Iris pigment epithelial cell (primary cell): Measurements from ENCODE around the gene POLE3.
A peak's percentile ranks its signal among the peaks of the same experiment; 100 is the strongest.
"Not testable (repeated sequence)": the region's sequence is repeated elsewhere in the genome, so short reads cannot be mapped to it uniquely, and the experiment has no call there.

Experiments used
- DNase-seq: peaks from one replicate; pipeline ENCODE4 v3.0.0-alpha.2; 2011; ENCODE audit warnings: low read depth

Gene POLE3, protein sequence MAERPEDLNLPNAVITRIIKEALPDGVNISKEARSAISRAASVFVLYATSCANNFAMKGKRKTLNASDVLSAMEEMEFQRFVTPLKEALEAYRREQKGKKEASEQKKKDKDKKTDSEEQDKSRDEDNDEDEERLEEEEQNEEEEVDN

DNA sequence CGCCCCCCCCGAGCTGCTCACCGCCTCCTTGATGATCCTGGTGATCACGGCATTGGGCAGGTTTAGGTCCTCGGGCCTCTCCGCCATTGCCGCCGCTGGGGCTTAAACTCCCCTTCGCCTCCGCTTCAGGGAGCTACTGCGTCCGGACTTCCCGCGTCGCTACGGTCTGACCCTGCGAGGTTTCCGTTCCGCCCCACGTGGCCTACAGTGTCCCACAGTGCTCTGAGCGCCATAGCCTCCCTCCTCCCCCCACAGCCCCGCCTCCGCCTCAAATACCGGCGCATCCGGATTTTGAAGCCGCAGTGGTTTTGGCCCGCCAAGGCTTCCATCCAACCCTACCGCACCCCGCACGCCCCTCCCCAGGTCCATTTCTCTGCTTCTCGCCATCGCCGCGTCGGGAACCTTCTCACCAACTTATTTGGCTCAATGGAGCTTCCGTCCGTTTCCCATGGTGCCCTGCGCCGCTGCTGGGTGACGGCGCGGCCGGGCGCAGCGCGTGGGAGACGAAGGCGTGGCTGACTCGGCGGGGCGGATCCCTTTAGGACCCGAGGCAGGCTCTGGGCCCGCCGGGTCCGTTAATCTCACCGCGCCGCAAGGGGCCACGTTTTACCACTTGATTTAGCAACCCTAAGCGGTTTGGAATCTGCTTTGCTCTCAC is at the start of gene POLE3, which contains the start of gene C9orf43:
Gene POLE3 (minus strand): TSS at position 469 of the 658 bp plus-strand sequence. CDS start 382 bp downstream, at position 87.
Gene C9orf43 (plus strand): TSS at position 541 of the 658 bp plus-strand sequence. CDS start 2,747 bp downstream, outside the sequence.
- DNase-seq, result peak; percentile 97

- peak; percentile 40 for DNase-seq
Observed at GRCh38 chr9:113456235-113456634, 45.8 kb upstream of the POLE3 start.

DNA sequence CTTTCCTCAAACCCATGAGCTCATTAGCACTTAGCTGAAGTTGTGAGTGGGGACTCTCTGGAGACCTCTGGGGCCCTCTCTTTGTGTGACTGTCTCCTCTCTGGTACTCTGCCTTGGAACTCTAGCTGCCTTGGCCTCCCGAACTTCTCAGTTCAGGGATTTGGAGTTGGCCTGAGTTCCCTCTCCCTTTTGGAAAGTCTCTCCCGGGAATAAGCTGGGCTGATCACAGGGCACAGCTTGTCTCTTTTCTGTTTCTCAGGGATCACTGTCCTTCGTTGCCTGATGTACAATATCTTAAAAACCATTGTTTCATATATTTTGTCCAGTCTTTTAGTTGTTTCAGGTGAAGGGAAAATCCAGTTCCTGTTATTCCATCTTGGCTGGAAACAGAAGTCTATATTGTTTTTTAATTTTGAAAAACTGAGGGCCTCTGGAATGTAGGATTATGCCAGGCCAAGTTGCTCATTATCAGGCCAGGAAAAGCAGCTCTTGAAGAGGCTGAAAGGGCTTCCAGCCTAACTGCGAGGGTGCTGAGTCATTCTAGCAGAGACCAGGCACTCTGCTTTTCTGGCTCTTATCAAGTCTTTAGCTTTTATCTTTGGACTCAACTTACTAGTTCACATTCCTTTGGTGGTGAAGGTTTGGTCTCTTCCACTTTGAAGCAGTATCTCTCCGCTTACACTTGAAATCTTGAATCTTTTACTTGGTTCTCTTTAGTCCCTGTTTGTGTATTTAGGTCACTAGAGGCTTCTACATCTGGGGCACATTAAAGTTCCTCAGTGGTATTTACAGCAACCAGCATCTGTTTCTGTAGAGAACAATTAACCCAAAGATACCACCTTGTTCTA is 44.7 kb upstream of the POLE3 start:
- DNase-seq, result peak; percentile 94

- DNase-seq, result no peak
Observed at GRCh38 chr9:113452113-113452605, 41.7 kb upstream of the POLE3 start.

GRCh38 chr9:113449376-113449775 is 38.9 kb upstream of the POLE3 start:
- DNase-seq, result no peak

DNA sequence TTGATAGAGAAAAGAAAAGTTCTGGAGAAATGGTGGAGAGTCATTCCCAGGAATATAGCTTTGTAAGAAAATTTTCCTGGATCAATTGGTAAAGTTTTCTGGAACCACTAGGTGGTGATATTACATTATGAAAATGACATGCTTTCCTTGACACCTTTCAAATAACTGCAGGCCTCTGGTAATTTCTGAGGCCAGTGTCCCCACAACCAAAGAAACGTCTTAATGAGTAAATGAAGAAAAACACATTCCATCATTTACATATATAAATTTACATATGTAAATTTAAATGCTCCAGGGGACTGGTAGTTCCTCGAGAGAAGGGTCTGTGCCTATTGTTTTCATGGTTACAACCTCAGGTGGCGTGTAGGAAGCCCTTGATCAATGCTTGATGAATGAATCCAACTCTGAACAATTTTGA is 35.9 kb upstream of the POLE3 start:
- DNase-seq, result peak; percentile 33

DNA sequence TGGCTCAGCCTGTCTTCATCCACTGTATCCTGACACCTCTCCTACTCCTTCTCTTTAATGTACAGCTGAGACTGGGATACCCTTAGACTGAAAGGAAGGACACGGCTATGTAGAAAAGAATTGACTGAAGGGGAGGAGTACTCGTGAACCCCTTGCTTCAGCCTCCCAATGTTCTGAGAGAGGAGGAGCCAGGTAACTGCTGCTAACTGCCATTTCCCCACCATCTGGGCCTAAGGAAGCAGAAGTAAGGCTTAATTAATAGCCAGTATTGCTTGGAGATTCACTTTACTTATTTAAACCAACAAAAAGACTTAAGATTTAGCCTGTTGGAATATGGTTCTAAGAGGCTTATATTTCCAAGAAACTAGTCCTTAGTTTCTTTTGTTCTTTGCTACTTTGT is 34.3 kb upstream of the POLE3 start:
- no peak for DNase-seq

DNA sequence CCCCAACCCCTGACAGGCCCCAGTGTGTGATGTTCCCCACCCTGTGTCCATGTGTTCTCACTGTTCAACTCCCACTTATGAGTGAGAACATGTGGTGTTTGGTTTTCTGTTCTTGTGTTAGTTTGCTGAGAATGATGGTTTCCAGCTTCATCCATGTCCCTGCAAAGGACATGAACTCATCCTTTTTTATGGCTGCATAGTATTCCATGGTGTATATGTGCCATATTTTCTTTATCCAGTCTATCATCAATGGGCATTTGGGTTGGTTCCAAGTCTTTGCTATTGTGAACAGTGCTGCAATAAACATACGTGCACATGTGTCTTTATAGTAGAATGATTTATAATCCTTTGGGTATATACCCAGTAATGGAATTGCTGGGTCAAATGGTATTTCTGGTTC is 27.2 kb upstream of the POLE3 start:
- not testable (repeated sequence) for DNase-seq

GRCh38 chr9:113436728-113437515 is 26.4 kb upstream of the POLE3 start:
- peak; percentile 40 for DNase-seq

DNA sequence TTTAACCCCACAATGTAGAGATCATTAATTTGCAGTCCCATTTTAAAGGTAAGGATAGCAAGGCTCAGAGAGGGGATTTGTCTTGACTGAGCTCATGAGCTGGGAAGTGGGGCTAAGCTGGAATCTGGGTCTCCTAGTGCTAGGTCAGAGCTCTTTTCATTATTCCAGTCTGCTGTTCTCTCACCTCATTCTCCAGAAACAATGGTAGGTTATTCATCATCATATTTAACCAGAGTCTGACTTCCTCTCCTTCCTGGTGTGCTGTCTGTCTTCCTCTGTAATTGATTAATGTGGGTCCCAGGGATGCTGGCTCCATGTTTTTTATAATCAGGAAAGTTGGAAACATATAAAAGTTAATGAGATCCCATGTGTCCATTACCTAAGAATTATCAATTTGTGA is 20.7 kb upstream of the POLE3 start:
- DNase-seq, result no peak

DNA sequence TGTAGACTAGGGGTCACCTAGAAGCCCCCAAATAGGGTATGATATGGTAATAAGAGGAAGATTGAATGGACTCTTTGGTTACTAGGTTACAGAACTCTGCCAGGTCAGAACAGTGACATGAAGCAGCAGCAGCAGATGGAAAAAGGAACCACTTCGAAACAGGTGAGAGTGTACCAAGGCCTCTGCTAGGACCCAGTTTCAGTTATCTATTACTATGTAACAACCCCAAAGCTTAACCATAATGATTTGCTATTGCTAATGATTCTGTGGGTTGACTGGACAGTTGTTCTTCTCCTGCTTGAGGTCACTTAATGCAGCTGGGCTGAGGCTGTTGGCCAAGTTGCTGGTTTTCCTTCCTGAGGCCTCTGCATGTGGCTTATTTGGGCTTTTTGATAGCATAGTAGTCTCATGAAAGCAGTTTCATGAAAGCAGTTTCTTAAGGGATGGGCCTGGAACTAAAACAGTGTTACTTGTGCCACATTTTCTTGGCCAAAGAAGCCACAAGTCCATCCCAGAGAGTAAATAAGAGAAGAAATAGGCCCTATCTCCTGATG is 17.7 kb upstream of the POLE3 start:
- peak; percentile 7 for DNase-seq

DNA sequence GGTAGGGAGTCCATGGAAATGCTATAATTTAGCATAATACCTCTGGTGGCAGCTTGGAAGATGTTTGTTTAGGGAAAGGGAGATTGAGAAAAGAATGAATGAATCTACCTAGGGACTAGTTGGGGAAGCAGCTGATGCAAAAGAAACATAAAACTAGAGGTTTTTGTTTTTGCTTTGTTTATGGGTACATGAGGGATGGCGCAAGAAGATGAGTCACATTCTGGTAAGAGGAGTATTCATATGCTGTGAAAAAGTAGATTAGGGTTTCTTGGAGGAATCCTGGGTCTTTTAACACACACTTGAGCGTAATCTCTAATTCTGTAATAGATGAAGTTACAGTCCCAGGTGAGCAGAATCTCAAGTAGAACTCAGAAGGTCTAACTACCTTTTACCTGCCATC is 17.2 kb upstream of the POLE3 start:
- DNase-seq, result peak; percentile 76

DNA sequence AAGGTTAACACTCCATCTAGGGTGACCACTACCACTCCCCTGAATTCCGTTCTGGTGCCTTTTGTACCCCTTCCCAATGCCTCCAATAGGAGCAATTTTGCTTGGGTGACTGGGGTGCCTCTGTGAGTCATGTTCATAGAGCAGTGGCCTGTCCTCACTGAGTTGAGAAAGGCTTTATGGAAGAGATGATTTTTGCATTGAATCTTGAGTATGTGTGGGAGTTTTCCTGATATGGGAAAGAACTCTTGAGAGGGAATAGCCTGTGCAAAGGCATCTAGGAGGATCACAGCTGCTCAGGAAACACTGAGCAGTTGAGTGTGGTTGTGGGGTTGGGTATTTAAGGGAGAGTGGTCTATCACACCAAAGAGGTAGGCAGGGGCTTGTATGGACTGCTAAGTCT is 16.2 kb upstream of the POLE3 start:
- no peak for DNase-seq

- no peak for DNase-seq
Observed at GRCh38 chr9:113425072-113425471, 14.6 kb upstream of the POLE3 start.

GRCh38 chr9:113421726-113422125 is 11.3 kb upstream of the POLE3 start:
- DNase-seq, result no peak

DNA sequence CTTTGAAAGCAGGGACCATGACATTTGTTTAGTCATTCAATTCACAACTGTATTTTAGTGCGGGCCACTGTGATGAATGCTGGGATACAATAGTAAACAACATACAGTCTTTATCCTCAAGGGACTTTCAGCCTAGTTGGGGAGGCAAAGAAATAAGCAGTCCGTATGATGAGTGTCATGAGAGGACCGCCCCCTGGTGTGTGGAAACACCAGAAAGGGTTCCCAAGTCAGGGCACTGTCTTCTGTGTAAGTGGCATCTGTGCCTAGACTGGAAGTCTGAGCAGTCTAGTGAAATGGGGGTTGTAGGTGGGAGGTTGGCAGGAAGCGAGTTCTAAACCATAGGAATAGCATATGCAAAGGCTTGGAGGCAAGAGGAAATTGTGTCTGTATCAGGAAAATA is 6.9 kb upstream of the POLE3 start:
- no peak for DNase-seq

DNA sequence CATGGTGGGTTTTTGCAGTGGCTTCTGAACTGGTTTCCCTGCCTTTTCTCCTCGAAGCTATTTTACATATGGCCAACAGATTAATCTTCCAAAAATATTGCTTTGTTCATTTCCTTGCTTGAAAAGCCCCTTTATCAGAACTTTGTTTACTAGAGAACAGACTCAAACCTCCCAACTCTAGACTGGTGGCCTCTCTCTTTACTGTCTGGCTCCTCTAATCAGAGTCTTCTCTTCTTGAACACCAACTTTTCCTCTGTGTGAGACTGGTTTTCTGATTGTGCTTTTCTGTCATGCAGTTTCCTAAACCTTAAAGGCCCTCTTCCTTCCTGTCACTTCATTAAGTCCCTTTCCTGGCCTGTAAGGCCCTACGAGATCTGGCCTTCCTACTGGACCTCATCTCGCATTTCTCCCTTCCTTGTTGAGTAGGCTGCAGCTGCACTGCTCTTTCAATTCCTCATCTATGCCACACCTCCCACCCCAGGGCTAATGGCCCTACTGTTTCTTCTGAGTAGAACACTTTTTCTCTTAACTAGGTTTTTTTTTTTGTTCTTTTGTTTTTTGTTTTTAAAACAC is 5.8 kb upstream of the POLE3 start:
- DNase-seq, result no peak

- DNase-seq, result no peak
Observed at GRCh38 chr9:113409883-113410206, 630 bp downstream of the POLE3 start.

GRCh38 chr9:113409481-113409880 is 994 bp downstream of the POLE3 start:
- peak; percentile 8 for DNase-seq

- DNase-seq, result peak; percentile 81
Observed at GRCh38 chr9:113406873-113407511, 3.5 kb downstream of the POLE3 start.

DNA sequence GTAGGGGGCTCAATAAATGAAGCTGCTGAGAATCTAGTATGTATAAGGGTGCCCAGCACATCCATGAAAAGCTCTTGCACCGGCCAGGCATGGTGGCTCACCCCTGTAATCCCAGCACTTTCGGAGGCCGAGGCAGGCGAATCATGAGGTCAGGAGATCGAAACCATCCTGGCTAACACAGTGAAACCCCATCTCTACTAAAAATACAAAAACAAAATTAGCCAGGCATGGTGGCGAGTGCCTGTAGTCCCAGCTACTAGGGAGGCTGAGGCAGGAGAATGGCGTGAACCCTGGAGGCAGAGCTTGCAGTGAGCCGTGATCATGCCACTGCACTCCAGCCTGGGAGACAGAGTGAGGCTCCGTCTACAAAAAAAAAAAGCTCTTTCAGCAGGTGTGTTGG is 4.1 kb downstream of the POLE3 start:
- DNase-seq, result not testable (repeated sequence)
